GM10266 (cell line): ENCODE results near the gene HOXD12.

ENCODE experiments used
- DNase-seq: peaks from one replicate; pipeline ENCODE4 v3.0.0; 2012; ENCODE audit errors: extremely low spot score
- CTCF ChIP-seq: IDR thresholded peaks from 2 replicates; pipeline ENCODE4 v1.5.1; 2012; ENCODE audit warnings: mild to moderate bottlenecking, low read depth; ENCODE audit not compliant: control insufficient read depth, insufficient read depth; ENCODE audit errors: missing control alignments

Gene HOXD12

GRCh38 chr2:176136374-176137251, 37.0 kb downstream of the HOXD12 start:
- no peak for TF ChIP-seq CTCF

GRCh38 chr2:176137252-176137580, 37.6 kb downstream of the HOXD12 start:
- no peak for DNase-seq
- no peak for TF ChIP-seq CTCF

More at GRCh38 chr2:176136374-176137251, 37.0 kb downstream of the HOXD12 start:
- no peak for DNase-seq

GRCh38 chr2:176137906-176138305, 38.3 kb downstream of the HOXD12 start:
- no peak for DNase-seq
- TF ChIP-seq CTCF: no peak

- TF ChIP-seq CTCF: no peak
- no peak for DNase-seq
These were observed 38.9 kb downstream of the HOXD12 start for GRCh38 chr2:176138526-176138922.

GRCh38 chr2:176138923-176139660, 39.5 kb downstream of the HOXD12 start:
- no peak for TF ChIP-seq CTCF
- DNase-seq: no peak

GRCh38 chr2:176139661-176140512, 40.3 kb downstream of the HOXD12 start:
- no peak for TF ChIP-seq CTCF
- DNase-seq: no peak
